HepG2 (cell line): ENCODE measurements around the gene GGPS1. TPM values are rescaled to one million over a fixed set of nuclear protein-coding genes. Genes with fewer than 3 reads are reported as not detected.
A peak's percentile ranks its signal among the peaks of the same experiment; 100 is the strongest.

Experiments used
- DBP ChIP-seq: sonication (generic); formaldehyde crosslinking; IDR thresholded peaks from 2 replicates; pipeline ENCODE4 v1.4.0; 2020; ENCODE audit warnings: missing genetic modification reagents; ENCODE audit errors: not compliant biosample characterization
- ERF ChIP-seq: IDR thresholded peaks from 2 replicates; pipeline ENCODE4 v1.6.1; 2018; ENCODE audit warnings: missing biosample characterization, missing genetic modification reagents
- HDAC1 ChIP-seq: sonication (generic); formaldehyde crosslinking; IDR thresholded peaks from 2 replicates; pipeline ENCODE4 v1.5.1; 2020; ENCODE audit warnings: mild to moderate bottlenecking, missing genetic modification reagents
- HHEX ChIP-seq: IDR thresholded peaks from 2 replicates; pipeline ENCODE4 v1.6.1; 2016; ENCODE audit warnings: control low read depth
- HIC2 ChIP-seq: sonication (generic); formaldehyde crosslinking; IDR thresholded peaks from 2 replicates; pipeline ENCODE4 v1.9.0; 2022; ENCODE audit warnings: low read depth, missing genetic modification reagents
- MBD4 ChIP-seq: IDR thresholded peaks from 2 replicates; pipeline ENCODE4 v1.6.1; 2012; ENCODE audit warnings: low read length, inconsistent platforms, borderline replicate concordance
- PLRG1 ChIP-seq: fragments of 450-650 bp; conservative IDR thresholded peaks from 2 replicates; pipeline ENCODE4 v1.6.1; 2016
- RFX5 ChIP-seq: IDR thresholded peaks from 2 replicates; pipeline ENCODE4 v1.6.1; 2011; ENCODE audit warnings: low read depth, low read length, improper control_type of control experiment
- ZBTB39 ChIP-seq: sonication (generic); formaldehyde crosslinking; IDR thresholded peaks from 2 replicates; pipeline ENCODE4 v1.5.0; 2020; ENCODE audit warnings: missing genetic modification reagents
- ZBTB8A ChIP-seq: sonication (generic); formaldehyde crosslinking; IDR thresholded peaks from 2 replicates; pipeline ENCODE4 v1.4.0; 2020; ENCODE audit warnings: mild to moderate bottlenecking, low read depth, missing genetic modification reagents, borderline replicate concordance
- ZNF17 ChIP-seq: sonication (generic); formaldehyde crosslinking; IDR thresholded peaks from 2 replicates; pipeline ENCODE4 v1.5.0; 2020; ENCODE audit warnings: mild to moderate bottlenecking, missing genetic modification reagents
- polyA plus RNA-seq, 8 experiments: library from polyadenylated mRNA; depleted of rRNA in 3 of 8; stranded (reverse) in 7 of 8; unstranded in 1 of 8; fragments of >200 nt; fragmentation: Illumina TruSeq in 4 of 8; extraction: Trizol in 4 of 8; gene quantifications; 2 replicates each; pipeline versions ENCODE4 v1.2.1 to v1.2.3, GENCODE V29; 2011 to 2016; ENCODE audit warnings: low read depth in 4 of 8, missing spikeins in 1 of 8, mixed read lengths in 1 of 8; ENCODE audit not compliant: insufficient read depth in 1 of 8
- total RNA-seq, 5 experiments: library from RNA; depleted of rRNA; stranded (reverse); fragments of >200 nt; fragmentation: Illumina TruSeq; extraction: Trizol; gene quantifications; 2 replicates each; pipeline ENCODE4 v1.2.3, GENCODE V29; 2016; ENCODE audit warnings: low read depth in 1 of 5
- TF ChIP-seq, protein P1 (sequence below): sonication (generic); formaldehyde crosslinking; IDR thresholded peaks from one replicate; pipeline ENCODE4 v1.5.1; 2020; ENCODE audit warnings: mild to moderate bottlenecking, missing genetic modification reagents; ENCODE audit errors: not compliant biosample characterization
- TF ChIP-seq, protein P2 (sequence below): IDR thresholded peaks from 2 replicates; pipeline ENCODE4 v1.6.1; 2016; ENCODE audit warnings: low read depth, borderline replicate concordance
- TF ChIP-seq, protein P3 (sequence below): sonication (generic); formaldehyde crosslinking; IDR thresholded peaks from 2 replicates; pipeline ENCODE4 v1.9.0; 2021; ENCODE audit warnings: missing genetic modification reagents, mild to moderate bottlenecking, borderline replicate concordance

The GGPS1 gene
- total and polyA plus RNA-seq, 2 of the 13 experiments (the other 11 are each of a cell fraction or from before 2014, with no cell fraction given): 28.8 to 42.6 TPM

DNA sequence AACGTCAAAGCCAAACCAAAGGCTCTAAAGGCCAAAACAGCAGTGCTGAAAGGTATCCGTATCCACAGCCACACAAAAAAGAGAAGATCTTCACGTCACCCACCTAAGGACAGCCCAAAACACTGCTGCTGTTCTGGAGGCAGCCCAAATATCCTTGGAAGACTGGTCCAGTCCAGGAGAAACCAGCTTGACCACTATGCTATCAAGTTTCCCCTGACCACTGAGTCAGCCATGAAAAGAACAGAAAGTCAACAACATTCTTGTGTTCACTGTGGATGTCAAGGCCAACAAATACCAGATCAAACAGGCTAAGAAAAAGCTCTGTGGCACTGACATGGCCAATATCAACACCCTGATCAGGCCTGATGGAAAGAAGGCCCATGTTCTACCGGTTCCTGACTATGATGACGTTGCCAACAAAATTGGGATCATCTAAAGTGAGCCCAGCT, 32.4 kb upstream of the GGPS1 start (continued):
- TF ChIP-seq, protein P1, sequence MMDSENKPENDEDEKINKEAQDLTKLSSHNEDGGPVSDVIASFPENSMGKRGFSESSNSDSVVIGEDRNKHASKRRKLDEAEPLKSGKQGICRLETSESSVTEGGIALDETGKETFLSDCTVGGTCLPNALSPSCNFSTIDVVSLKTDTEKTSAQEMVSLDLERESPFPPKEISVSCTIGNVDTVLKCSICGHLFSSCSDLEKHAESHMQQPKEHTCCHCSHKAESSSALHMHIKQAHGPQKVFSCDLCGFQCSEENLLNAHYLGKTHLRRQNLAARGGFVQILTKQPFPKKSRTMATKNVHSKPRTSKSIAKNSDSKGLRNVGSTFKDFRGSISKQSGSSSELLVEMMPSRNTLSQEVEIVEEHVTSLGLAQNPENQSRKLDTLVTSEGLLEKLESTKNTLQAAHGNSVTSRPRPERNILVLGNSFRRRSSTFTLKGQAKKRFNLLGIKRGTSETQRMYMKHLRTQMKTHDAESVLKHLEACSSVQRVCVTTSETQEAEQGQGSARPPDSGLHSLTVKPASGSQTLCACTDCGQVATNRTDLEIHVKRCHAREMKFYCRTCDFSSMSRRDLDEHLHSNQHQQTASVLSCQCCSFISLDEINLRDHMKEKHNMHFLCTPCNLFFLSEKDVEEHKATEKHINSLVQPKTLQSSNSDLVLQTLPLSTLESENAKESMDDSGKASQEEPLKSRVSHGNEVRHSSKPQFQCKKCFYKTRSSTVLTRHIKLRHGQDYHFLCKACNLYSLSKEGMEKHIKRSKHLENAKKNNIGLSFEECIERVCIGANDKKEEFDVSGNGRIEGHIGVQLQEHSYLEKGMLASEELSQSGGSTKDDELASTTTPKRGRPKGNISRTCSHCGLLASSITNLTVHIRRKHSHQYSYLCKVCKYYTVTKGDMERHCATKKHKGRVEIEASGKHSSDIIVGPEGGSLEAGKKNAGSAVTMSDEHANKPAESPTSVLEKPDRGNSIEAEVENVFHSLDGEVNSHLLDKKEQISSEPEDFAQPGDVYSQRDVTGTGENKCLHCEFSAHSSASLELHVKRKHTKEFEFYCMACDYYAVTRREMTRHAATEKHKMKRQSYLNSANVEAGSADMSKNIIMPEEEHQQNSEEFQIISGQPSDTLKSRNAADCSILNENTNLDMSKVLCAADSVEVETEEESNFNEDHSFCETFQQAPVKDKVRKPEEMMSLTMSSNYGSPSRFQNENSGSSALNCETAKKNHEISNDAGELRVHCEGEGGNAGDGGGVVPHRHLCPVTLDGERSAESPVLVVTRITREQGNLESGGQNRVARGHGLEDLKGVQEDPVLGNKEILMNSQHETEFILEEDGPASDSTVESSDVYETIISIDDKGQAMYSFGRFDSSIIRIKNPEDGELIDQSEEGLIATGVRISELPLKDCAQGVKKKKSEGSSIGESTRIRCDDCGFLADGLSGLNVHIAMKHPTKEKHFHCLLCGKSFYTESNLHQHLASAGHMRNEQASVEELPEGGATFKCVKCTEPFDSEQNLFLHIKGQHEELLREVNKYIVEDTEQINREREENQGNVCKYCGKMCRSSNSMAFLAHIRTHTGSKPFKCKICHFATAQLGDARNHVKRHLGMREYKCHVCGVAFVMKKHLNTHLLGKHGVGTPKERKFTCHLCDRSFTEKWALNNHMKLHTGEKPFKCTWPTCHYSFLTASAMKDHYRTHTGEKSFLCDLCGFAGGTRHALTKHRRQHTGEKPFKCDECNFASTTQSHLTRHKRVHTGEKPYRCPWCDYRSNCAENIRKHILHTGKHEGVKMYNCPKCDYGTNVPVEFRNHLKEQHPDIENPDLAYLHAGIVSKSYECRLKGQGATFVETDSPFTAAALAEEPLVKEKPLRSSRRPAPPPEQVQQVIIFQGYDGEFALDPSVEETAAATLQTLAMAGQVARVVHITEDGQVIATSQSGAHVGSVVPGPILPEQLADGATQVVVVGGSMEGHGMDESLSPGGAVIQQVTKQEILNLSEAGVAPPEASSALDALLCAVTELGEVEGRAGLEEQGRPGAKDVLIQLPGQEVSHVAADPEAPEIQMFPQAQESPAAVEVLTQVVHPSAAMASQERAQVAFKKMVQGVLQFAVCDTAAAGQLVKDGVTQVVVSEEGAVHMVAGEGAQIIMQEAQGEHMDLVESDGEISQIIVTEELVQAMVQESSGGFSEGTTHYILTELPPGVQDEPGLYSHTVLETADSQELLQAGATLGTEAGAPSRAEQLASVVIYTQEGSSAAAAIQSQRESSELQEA (CRISPR knock-in tag): no peak
- TF ChIP-seq, protein P2, sequence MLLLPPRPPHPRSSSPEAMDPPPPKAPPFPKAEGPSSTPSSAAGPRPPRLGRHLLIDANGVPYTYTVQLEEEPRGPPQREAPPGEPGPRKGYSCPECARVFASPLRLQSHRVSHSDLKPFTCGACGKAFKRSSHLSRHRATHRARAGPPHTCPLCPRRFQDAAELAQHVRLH (CRISPR knock-in tag): peak; percentile 41; the same call in 1 of the 2 replicates
- TF ChIP-seq PLRG1 (no peak), ZNF17 (CRISPR knock-in tag) (no peak), ZBTB39 (no peak), ERF (CRISPR knock-in tag) (peak; percentile 90), MBD4 (peak; percentile 64; the same call in 1 of the 2 replicates), ZBTB8A (CRISPR knock-in tag) (no peak), HHEX (CRISPR knock-in tag) (peak; percentile 68; the same call in 1 of the 2 replicates), RFX5 (no peak), DBP (CRISPR knock-in tag) (peak; percentile 84), HIC2 (CRISPR knock-in tag) (0 out of 2 replicates have a peak, but pooled peaks have one; percentile 24), HDAC1 (CRISPR knock-in tag) (peak; percentile 47)
- TF ChIP-seq, protein P3, sequence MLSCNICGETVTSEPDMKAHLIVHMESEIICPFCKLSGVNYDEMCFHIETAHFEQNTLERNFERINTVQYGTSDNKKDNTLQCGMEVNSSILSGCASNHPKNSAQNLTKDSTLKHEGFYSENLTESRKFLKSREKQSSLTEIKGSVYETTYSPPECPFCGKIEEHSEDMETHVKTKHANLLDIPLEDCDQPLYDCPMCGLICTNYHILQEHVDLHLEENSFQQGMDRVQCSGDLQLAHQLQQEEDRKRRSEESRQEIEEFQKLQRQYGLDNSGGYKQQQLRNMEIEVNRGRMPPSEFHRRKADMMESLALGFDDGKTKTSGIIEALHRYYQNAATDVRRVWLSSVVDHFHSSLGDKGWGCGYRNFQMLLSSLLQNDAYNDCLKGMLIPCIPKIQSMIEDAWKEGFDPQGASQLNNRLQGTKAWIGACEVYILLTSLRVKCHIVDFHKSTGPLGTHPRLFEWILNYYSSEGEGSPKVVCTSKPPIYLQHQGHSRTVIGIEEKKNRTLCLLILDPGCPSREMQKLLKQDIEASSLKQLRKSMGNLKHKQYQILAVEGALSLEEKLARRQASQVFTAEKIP (CRISPR knock-in tag): no peak
